Measurements from ENCODE around the gene ARHGAP18. TPM values are rescaled to one million over a fixed set of nuclear protein-coding genes. Genes with fewer than 3 reads are reported as not detected.
A peak's percentile ranks its signal among the peaks of the same experiment; 100 is the strongest.

Gene ARHGAP18
- total RNA-seq, 1 donor from 2014 or later = 7.9 TPM

DNA sequence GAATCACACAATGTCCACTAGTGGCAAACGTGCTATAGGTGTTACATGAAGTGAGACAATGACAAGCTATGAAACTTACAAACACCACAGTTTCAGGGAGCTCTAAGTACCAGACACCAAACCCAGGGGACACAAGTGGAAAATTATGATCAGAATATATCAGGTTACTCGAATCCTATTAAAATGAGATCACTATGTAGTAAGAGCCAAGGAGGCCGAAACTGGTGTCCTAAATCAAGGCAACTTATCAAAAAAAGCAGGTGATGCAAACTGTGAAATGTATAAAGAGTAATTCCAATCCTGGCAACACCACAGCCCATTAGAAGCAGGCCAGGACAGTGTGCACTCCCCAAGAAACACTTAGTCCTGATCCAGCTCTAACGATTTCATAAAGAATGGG lies 100.3 kb downstream of the ARHGAP18 start:
- peaks cover 48% of the 10 kb centered on the region for H3K4me1 Mint-ChIP-seq (ENCODE audit: low read depth, unreplicated experiment)

DNA sequence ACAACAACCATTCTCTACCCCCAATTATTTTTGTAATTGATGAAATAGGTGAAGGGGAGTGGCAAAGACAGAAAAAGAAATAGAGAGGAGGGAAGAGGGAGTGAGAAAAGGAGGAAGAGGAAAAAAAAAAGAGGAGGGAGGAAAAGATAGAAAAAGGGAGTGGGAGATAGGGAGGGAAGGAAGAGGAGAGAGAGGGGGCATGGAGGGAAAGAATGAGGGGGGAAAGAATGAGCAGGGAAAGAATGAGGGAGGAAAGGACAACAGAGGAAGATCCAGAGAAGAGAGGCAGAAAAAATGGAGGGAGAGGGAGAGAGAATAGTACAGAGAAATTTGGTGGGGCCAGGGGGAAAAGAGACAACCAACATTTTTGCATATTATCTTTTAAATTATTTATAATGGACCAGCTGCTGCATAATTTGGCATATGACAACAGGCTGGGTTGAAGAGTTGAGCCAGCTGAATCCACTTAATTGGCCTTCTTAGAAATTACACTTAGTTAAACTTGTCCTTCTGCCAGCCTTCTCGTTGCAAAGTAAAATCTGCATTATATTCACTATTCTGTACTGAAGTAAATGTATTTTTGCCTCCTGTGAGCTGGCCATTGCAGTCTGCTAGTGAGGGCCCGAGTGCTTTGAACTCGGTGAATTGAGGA lies 101.0 kb downstream of the ARHGAP18 start:
- H3K9me3 Mint-ChIP-seq (ENCODE audit: unreplicated experiment) = peaks cover 16% of the 10 kb centered on the region
- H3K27me3 Mint-ChIP-seq (ENCODE audit: unreplicated experiment) = peaks cover 17% of the 10 kb centered on the region
- no peaks in the 10 kb centered on the region for H3K36me3 Mint-ChIP-seq (ENCODE audit: unreplicated experiment)
- peak overlapping the region; percentile 78 for H3K4me3 Mint-ChIP-seq (ENCODE audit: unreplicated experiment)
- H3K4me1 Mint-ChIP-seq (ENCODE audit: low read depth, unreplicated experiment) = peaks cover 49% of the 10 kb centered on the region
- no peak for DNase-seq
- TF ChIP-seq, protein P1, sequence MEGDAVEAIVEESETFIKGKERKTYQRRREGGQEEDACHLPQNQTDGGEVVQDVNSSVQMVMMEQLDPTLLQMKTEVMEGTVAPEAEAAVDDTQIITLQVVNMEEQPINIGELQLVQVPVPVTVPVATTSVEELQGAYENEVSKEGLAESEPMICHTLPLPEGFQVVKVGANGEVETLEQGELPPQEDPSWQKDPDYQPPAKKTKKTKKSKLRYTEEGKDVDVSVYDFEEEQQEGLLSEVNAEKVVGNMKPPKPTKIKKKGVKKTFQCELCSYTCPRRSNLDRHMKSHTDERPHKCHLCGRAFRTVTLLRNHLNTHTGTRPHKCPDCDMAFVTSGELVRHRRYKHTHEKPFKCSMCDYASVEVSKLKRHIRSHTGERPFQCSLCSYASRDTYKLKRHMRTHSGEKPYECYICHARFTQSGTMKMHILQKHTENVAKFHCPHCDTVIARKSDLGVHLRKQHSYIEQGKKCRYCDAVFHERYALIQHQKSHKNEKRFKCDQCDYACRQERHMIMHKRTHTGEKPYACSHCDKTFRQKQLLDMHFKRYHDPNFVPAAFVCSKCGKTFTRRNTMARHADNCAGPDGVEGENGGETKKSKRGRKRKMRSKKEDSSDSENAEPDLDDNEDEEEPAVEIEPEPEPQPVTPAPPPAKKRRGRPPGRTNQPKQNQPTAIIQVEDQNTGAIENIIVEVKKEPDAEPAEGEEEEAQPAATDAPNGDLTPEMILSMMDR (IDR thresholded peaks at IDR 0.05; ENCODE audit: partially characterized antibody, unreplicated experiment) = no peak
- H3K27ac Mint-ChIP-seq (ENCODE audit: unreplicated experiment) = peak overlapping the region; percentile 89

More for the DNA sequence above, 100.3 kb downstream of the ARHGAP18 start:
- TF ChIP-seq, protein P1 (IDR thresholded peaks at IDR 0.05; ENCODE audit: partially characterized antibody, unreplicated experiment) = no peak
- H3K9me3 Mint-ChIP-seq (ENCODE audit: unreplicated experiment) = peaks cover 16% of the 10 kb centered on the region
- no peak for DNase-seq
- H3K27me3 Mint-ChIP-seq (ENCODE audit: unreplicated experiment) = peaks cover 17% of the 10 kb centered on the region
- H3K4me3 Mint-ChIP-seq (ENCODE audit: unreplicated experiment) = peak overlapping the region; percentile 78
- H3K27ac Mint-ChIP-seq (ENCODE audit: unreplicated experiment) = peak overlapping the region; percentile 89
- no peaks in the 10 kb centered on the region for H3K36me3 Mint-ChIP-seq (ENCODE audit: unreplicated experiment)

DNA sequence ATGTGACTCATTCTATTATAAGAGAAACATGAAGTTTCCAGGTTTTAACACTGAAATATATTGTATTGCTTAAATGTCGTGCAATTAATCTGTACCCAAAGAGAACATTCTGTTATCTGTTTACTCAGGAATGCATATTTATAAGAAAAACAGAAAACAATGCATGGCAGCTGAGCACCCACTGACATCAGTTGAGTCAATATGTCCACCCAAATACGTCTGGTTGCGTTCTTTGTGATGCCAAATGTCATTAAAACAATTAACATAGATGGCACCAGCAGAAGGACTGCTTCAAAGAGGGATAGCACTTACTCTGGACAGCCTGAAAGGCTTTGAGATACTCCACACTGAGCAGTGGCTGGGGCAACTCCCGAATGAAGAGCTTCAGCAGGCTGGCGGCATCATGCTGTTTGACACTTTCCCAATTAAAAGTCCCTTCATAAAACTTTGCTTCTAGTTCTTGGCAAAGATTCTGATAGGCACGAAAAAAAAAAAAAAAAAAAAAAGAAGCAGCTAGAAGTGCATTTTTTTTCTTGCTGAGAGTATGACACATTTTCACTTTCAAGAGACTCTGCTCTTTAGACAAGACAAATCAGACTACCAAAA lies 102.3 kb downstream of the ARHGAP18 start:
- Mint-ChIP-seq H3K36me3 (ENCODE audit: unreplicated experiment) (no peaks in the 10 kb centered on the region), H3K27ac (ENCODE audit: unreplicated experiment) (peak overlapping the region; percentile 94)

DNA sequence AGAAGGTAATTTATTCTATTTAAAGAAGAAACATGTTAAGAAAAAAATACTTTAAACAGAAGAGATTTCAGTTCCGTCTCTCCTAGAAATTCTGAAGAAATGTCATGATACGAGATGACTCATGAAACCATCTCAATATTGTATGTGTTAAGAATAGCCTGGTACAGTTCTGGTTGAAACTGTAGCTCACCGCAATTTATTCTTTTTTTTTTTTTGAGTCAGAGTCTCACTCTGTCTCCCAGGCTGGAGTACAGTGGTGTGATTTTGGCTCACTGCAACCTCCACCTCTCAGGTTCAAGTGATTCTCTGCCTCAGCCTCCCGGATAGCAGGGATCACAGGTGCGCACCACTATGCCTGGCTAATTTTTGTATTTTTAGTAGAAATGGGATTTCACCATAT lies 103.3 kb downstream of the ARHGAP18 start:
- Mint-ChIP-seq H3K36me3 (ENCODE audit: unreplicated experiment) (no peaks in the 10 kb centered on the region), H3K27me3 (ENCODE audit: unreplicated experiment) (peaks cover 14% of the 10 kb centered on the region), H3K4me3 (ENCODE audit: unreplicated experiment) (no peak overlapping the region), H3K9me3 (ENCODE audit: unreplicated experiment) (peaks cover 16% of the 10 kb centered on the region), H3K4me1 (ENCODE audit: low read depth, unreplicated experiment) (peaks cover 44% of the 10 kb centered on the region), H3K27ac (ENCODE audit: unreplicated experiment) (peak overlapping the region; percentile 94)
- TF ChIP-seq, protein P1 (IDR thresholded peaks at IDR 0.05; ENCODE audit: partially characterized antibody, unreplicated experiment) = no peak
- no peak for DNase-seq

More for the DNA sequence above, 102.3 kb downstream of the ARHGAP18 start:
- peaks cover 17% of the 10 kb centered on the region for H3K27me3 Mint-ChIP-seq (ENCODE audit: unreplicated experiment)
- TF ChIP-seq, protein P1 (IDR thresholded peaks at IDR 0.05; ENCODE audit: partially characterized antibody, unreplicated experiment) = no peak
- peak overlapping the region; percentile 65 for H3K4me3 Mint-ChIP-seq (ENCODE audit: unreplicated experiment)
- peaks cover 16% of the 10 kb centered on the region for H3K9me3 Mint-ChIP-seq (ENCODE audit: unreplicated experiment)
- no peak for DNase-seq
- H3K4me1 Mint-ChIP-seq (ENCODE audit: low read depth, unreplicated experiment) = peaks cover 49% of the 10 kb centered on the region

DNA sequence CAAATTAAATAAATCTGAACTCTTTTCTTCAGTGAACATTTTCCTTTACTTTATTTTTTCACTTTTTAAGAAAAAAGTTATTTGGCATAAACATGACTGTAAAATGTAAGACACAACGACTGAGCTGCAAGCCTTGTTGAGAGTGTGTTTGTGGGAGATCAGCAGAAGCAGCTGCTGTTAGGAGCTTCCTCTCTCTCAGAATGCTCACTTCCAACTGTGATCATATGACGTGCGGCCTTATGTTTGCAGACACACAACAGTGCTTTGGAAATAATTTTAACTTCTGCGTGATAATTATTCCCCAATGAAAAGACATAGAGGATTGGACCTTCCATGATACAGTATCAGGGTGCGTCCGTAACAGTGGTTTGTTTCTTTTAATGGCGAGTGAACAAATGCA lies 104.0 kb downstream of the ARHGAP18 start:
- Mint-ChIP-seq H3K9me3 (ENCODE audit: unreplicated experiment) (peaks cover 16% of the 10 kb centered on the region), H3K4me1 (ENCODE audit: low read depth, unreplicated experiment) (peaks cover 42% of the 10 kb centered on the region), H3K4me3 (ENCODE audit: unreplicated experiment) (no peak overlapping the region), H3K36me3 (ENCODE audit: unreplicated experiment) (no peaks in the 10 kb centered on the region), H3K27me3 (ENCODE audit: unreplicated experiment) (peaks cover 14% of the 10 kb centered on the region), H3K27ac (ENCODE audit: unreplicated experiment) (peak overlapping the region; percentile 83)
- TF ChIP-seq, protein P1 (IDR thresholded peaks at IDR 0.05; ENCODE audit: partially characterized antibody, unreplicated experiment) = no peak
- DNase-seq = no peak
